ENCODE measurements around the gene SUN1.

Gene SUN1

GRCh38 chr7:909358-910329 lies 77.4 kb downstream of the SUN1 start:
- DNase-seq = peak; percentile 60

- no peak for DNase-seq
These were observed 78.2 kb downstream of the SUN1 start for GRCh38 chr7:910441-910861.

- DNase-seq = no peak
These were observed 78.7 kb downstream of the SUN1 start for GRCh38 chr7:910931-911431.

- DNase-seq = no peak
These were observed 79.7 kb downstream of the SUN1 start for GRCh38 chr7:911791-912480.

- DNase-seq = no peak
These were observed 81.7 kb downstream of the SUN1 start for GRCh38 chr7:913736-914520.

- DNase-seq = no peak
These were observed 82.4 kb downstream of the SUN1 start for GRCh38 chr7:914521-915194.

GRCh38 chr7:915291-916218 lies 83.3 kb downstream of the SUN1 start:
- no peak for DNase-seq

GRCh38 chr7:916291-916941 lies 84.1 kb downstream of the SUN1 start:
- DNase-seq = no peak

- no peak for DNase-seq
These were observed 85.2 kb downstream of the SUN1 start for GRCh38 chr7:917255-918117.

GRCh38 chr7:918118-918425 lies 85.8 kb downstream of the SUN1 start:
- DNase-seq = no peak

GRCh38 chr7:918441-919113 lies 86.3 kb downstream of the SUN1 start:
- no peak for DNase-seq

- no peak for DNase-seq
These were observed 86.8 kb downstream of the SUN1 start for GRCh38 chr7:919114-919442.

- no peak for DNase-seq
These were observed 87.7 kb downstream of the SUN1 start for GRCh38 chr7:919924-920341.

- no peak for DNase-seq
These were observed 88.2 kb downstream of the SUN1 start for GRCh38 chr7:920351-921070.

- DNase-seq = no peak
These were observed 88.8 kb downstream of the SUN1 start for GRCh38 chr7:921071-921461.

- no peak for DNase-seq
These were observed 89.5 kb downstream of the SUN1 start for GRCh38 chr7:921581-922333.

GRCh38 chr7:922334-923107 lies 90.2 kb downstream of the SUN1 start:
- DNase-seq = no peak
